Breast epithelium (tissue), 3 donors: ENCODE data around the gene RBBP9.

Source experiments
- CTCF ChIP-seq, 3 donors: fragments of 450-650 bp; IDR thresholded peaks; one replicate each; pipeline ENCODE4 v1.5.1; 2016 to 2017; ENCODE audit warnings: antibody characterized with exemption in 3 of 3, mild to moderate bottlenecking in 3 of 3, moderate library complexity in 3 of 3
- POLR2AphosphoS5 ChIP-seq, 3 donors: sonication (generic); formaldehyde crosslinking; IDR thresholded peaks; one replicate each; pipeline ENCODE4 v1.6.1; 2017; ENCODE audit warnings: antibody characterized with exemption in 3 of 3

DNA sequence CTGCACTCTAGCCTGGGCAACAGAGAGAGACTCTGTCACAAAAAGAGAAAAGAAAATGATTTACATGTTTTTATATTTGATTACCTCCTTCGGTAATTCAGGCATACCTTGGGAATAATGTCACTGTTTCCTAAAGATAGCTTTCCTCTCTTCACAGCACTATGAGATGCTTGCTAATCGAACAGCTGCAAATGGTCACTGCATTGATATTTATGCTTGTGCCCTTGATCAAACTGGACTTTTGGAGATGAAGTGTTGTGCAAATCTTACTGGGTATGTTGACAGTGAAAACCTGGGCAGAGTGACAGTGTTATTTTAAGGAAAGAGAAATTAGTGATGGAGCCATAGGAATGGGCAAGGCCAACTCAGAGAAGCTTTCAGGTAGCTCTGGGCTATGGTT, 30.3 kb upstream of the RBBP9 start:
- no peak for TF ChIP-seq CTCF (IDR thresholded peaks at IDR 0.05)
- no peak for TF ChIP-seq POLR2AphosphoS5 (IDR thresholded peaks at IDR 0.05)
